K562 (cell line): ENCODE measurements around the gene TOM1L2. TPM values are rescaled to one million over a fixed set of nuclear protein-coding genes. Genes with fewer than 3 reads are reported as not detected.

ENCODE experiments used
- ATAC-seq: fragments of 200-7000 bp; cut with Tn5 transposase; 3 replicates; pipeline ENCODE4 v1.9.1; 2020; ENCODE audit warnings: moderate library complexity
- BruUV-seq: library from RNA; stranded (reverse); fragments of 400-500 nt; replicated peaks from 2 replicates; lab custom pipeline; 2021; lab: Mats Ljungman, UMichigan
- CTCF ChIA-PET: fragments of 300-600 bp; formaldehyde crosslinking; extraction: SDS; loops from one replicate; lab custom pipeline; 2021; ENCODE audit warnings: low intra/inter-chr PET ratio; lab: Yijun Ruan, JAX
- POLR2A ChIA-PET: fragments of 300-600, 350-650 bp; sonication (Branson Sonifier 250); formaldehyde crosslinking; extraction: SDS; loops from one replicate; lab custom pipeline; 2021; ENCODE audit warnings: antibody characterized with exemption, inconsistent platforms; lab: Yijun Ruan, JAX
- DNase-seq, 4 experiments: peaks; one replicate each; pipeline versions ENCODE4 v3.0.0 to v3.0.0-alpha.2; 2011 to 2018; ENCODE audit warnings: low spot score in 3 of 4, mixed read lengths in 3 of 4; ENCODE audit errors: extremely low read depth in 1 of 4
- FAIRE-seq: peaks from 2 replicates; lab custom pipeline; 2011; peaks lifted over from hg19 to GRCh38; lab: Jason Lieb, UNC
- H2AFZ ChIP-seq: 2 replicates; pipeline ENCODE4 v1.6.0; 2011; ENCODE audit warnings: low read depth, low read length, control low read depth, inconsistent platforms
- H3K27ac ChIP-seq: fragments of 200-600 bp; 3 replicates; pipeline ENCODE4 v1.8.0; 2011; ENCODE audit warnings: low read depth, mild to moderate bottlenecking, control low read depth, inconsistent platforms, low read length, moderate library complexity, mixed read lengths; ENCODE audit errors: extremely low read depth
- H3K27me3 ChIP-seq, 2 experiments: fragments of 300-600 bp in 1 of 2; 2 replicates in 1 of 2; 3 replicates in 1 of 2; pipeline versions ENCODE4 v1.6.0 to v1.8.0; 2011; ENCODE audit warnings: inconsistent platforms in 2 of 2, low read length in 2 of 2, mild to moderate bottlenecking in 1 of 2, mixed read lengths in 1 of 2, moderate library complexity in 1 of 2; ENCODE audit not compliant: control insufficient read depth in 2 of 2, insufficient read depth in 2 of 2
- H3K36me3 ChIP-seq: fragments of 300-600 bp; 3 replicates; pipeline ENCODE4 v1.8.0; 2011; ENCODE audit warnings: mild to moderate bottlenecking, low read length, inconsistent platforms; ENCODE audit not compliant: control insufficient read depth, insufficient read depth
- H3K4me1 ChIP-seq, 2 experiments: fragments of 200-600 bp in 1 of 2; replicated peaks in 1 of 2; 2 replicates in 1 of 2; 3 replicates in 1 of 2; pipeline versions ENCODE4 v1.5.1 to v1.8.0; 2011; ENCODE audit warnings: inconsistent platforms in 2 of 2, low read length in 2 of 2, mild to moderate bottlenecking in 1 of 2, mixed read lengths in 1 of 2, moderate library complexity in 1 of 2; ENCODE audit not compliant: control insufficient read depth in 2 of 2, insufficient read depth in 2 of 2
- H3K4me2 ChIP-seq: 2 replicates; pipeline ENCODE4 v1.6.1; 2011; ENCODE audit warnings: low read length, control low read depth, inconsistent platforms, mixed read lengths; ENCODE audit not compliant: insufficient read depth
- H3K4me3 ChIP-seq: fragments of 200-600 bp; sonication (generic), shearing (Covaris generic); 2 replicates; pipeline ENCODE4 v1.5.1; 2016; ENCODE audit warnings: control low read depth, inconsistent platforms
- H3K79me2 ChIP-seq: fragments of 200-600 bp; 3 replicates; pipeline ENCODE4 v1.8.0; 2011; ENCODE audit warnings: low read length, inconsistent platforms; ENCODE audit not compliant: control insufficient read depth, insufficient read depth
- H3K9ac ChIP-seq, 2 experiments: 2 replicates each; pipeline versions ENCODE4 v1.6.0 to v1.6.1; 2011; ENCODE audit warnings: low read depth in 2 of 2, low read length in 2 of 2, control low read depth in 1 of 2, inconsistent platforms in 1 of 2, mild to moderate bottlenecking in 1 of 2, mixed read lengths in 1 of 2; ENCODE audit not compliant: insufficient read depth in 1 of 2
- H3K9me1 ChIP-seq: one replicate; pipeline ENCODE4 v1.6.0; 2011; ENCODE audit warnings: inconsistent platforms, mild to moderate bottlenecking, low read length, moderate library complexity; ENCODE audit not compliant: control insufficient read depth, insufficient read depth
- H3K9me3 ChIP-seq: replicated peaks from 2 replicates; pipeline ENCODE4 v1.5.1; 2011; ENCODE audit warnings: low read depth, low read length, inconsistent platforms; ENCODE audit not compliant: control insufficient read depth, insufficient read depth
- H4K20me1 ChIP-seq: replicated peaks from 2 replicates; pipeline ENCODE4 v1.6.1; 2011; ENCODE audit warnings: low read length, inconsistent platforms, mixed read lengths; ENCODE audit not compliant: control insufficient read depth, insufficient read depth
- CAMTA2 ChIP-seq: fragments of 250-450 bp; sonication (Bioruptor Pico); conservative IDR thresholded peaks from 2 replicates; pipeline ENCODE4 v1.5.1; 2022
- KAT7 ChIP-seq: sonication (generic); formaldehyde crosslinking; IDR thresholded peaks from 2 replicates; pipeline ENCODE4 v1.8.0; 2022; ENCODE audit warnings: missing genetic modification reagents, mild to moderate bottlenecking, borderline replicate concordance
- MCM3 ChIP-seq: fragments of 450-650 bp; IDR thresholded peaks from 2 replicates; pipeline ENCODE4 v1.6.1; 2016
- SLC30A9 ChIP-seq: fragments of 250-450 bp; sonication (Bioruptor Pico); IDR thresholded peaks from 2 replicates; pipeline ENCODE4 v1.8.0; 2022; ENCODE audit warnings: mild to moderate bottlenecking, moderate library complexity
- STAG1 ChIP-seq: sonication (generic); formaldehyde crosslinking; IDR thresholded peaks from 2 replicates; pipeline ENCODE4 v1.5.0; 2020; ENCODE audit warnings: missing genetic modification reagents, borderline replicate concordance
- ZFP30 ChIP-seq: fragments of 250-450 bp; sonication (Bioruptor Pico); IDR thresholded peaks from 2 replicates; pipeline ENCODE4 v1.8.0; 2022; ENCODE audit warnings: moderate library complexity, mild to moderate bottlenecking, inconsistent platforms, borderline replicate concordance
- WGBS: fragments of 100-300 bp; shearing (Covaris generic); methylation state at CpG from one replicate; pipeline ENCODE4 v1.1.6; 2016; ENCODE audit warnings: low coverage, mixed read lengths; ENCODE audit not compliant: insufficient coverage; ENCODE audit errors: missing lambda C conversion rate; 5-methylcytosine and 5-hydroxymethylcytosine counted together
- in situ Hi-C: fragments of 300-500 bp; cut with MboI; formaldehyde crosslinking; loops from 4 replicates; pipeline ENCODE4 v1.15.0; 2018; ENCODE audit warnings: inconsistent platforms, mixed read lengths
- intact Hi-C: fragments of 100-400 bp; cut with micrococcal nuclease; formaldehyde crosslinking; loops from 2 replicates; pipeline ENCODE4 v1.14.2; 2022
- polyA plus RNA-seq, 8 experiments: library from polyadenylated mRNA; depleted of rRNA in 4 of 8; stranded (reverse) in 5 of 8; unstranded in 3 of 8; fragments of >200 nt; fragmentation: Nextera tagmentation in 2 of 8; fragmentation: Illumina TruSeq in 1 of 8; extraction: Ambion mirVana in 2 of 8; extraction: Trizol in 1 of 8; gene quantifications; 2 replicates each; pipeline versions ENCODE4 v1.2.1 to v1.2.3, GENCODE V29; 2011 to 2014; ENCODE audit warnings: inconsistent platforms in 1 of 8, missing spikeins in 1 of 8
- total RNA-seq, 7 experiments: library from RNA; depleted of rRNA in 6 of 7; stranded (reverse); fragments of >200 nt in 6 of 7; fragmentation: Illumina TruSeq in 2 of 7; extraction: Trizol in 2 of 7; gene quantifications; 2 replicates each; pipeline versions ENCODE4 v1.2.1 to v1.2.3, GENCODE V29; 2011 to 2021; ENCODE audit warnings: low replicate concordance in 1 of 7

The TOM1L2 gene
- total and polyA plus RNA-seq, 9 of the 15 experiments (the other 6 are each of a cell fraction or from before 2014, with no cell fraction given): 0.07 to 6.0 (median 2.5) TPM

- no peak for TF ChIP-seq KAT7 (CRISPR knock-in tag)
- no peak for TF ChIP-seq ZFP30 (CRISPR knock-in tag)
- no peak for TF ChIP-seq STAG1 (CRISPR knock-in tag)
- no peak for TF ChIP-seq SLC30A9 (CRISPR knock-in tag)
- TF ChIP-seq MCM3: no peak
- TF ChIP-seq CAMTA2: no peak
- TF ChIP-seq, all 486 proteins: peak for 0
- intact Hi-C loops: no loop called here
- in situ Hi-C loops: no loop called here
- H3K4me2 ChIP-seq: no peak overlapping the region
- FAIRE-seq (no peak), ATAC-seq (no peak), DNase-seq (no peak)
- H3K79me2 ChIP-seq: no peaks in the 10 kb centered on the region; the same call in 2 of the 3 replicates
- BruUV-seq: no TSS peak
- H3K27ac ChIP-seq: no peak overlapping the region
- H3K4me1 ChIP-seq: peaks cover 41 to 84% of the 10 kb centered on the region in 2 experiments
- ChIA-PET POLR2A (interaction anchor here (0.6 to 5.7 kb wide), 3 partner anchors 8 to 18 kb away, joined by 3 to 39 read pairs (median 7); partner anchors contain the start of gene SREBF1), CTCF (no interaction called here)
- 53% methylated on average over 3 of the region's 8 CpGs for WGBS
- no peaks in the 10 kb centered on the region for H3K27me3 ChIP-seq
- H2AFZ ChIP-seq: no peak overlapping the region
- H3K36me3 ChIP-seq: no peaks in the 10 kb centered on the region
- peak overlapping the region in 1 of 2 experiments; percentile 83; a peak in 2 of 4 replicates for H3K9ac ChIP-seq
- H4K20me1 ChIP-seq: no peaks in the 10 kb centered on the region
- no peaks in the 10 kb centered on the region for H3K9me1 ChIP-seq
- no peak overlapping the region for H3K4me3 ChIP-seq
- H3K9me3 ChIP-seq: no peaks in the 10 kb centered on the region
Observed at GRCh38 chr17:17846003-17846402, 126.2 kb downstream of the TOM1L2 start.
